ENCODE measurements around the gene CCDC92.

- no peak for TF ChIP-seq ZNF565 (CRISPR knock-in tag; conservative IDR thresholded peaks at IDR 0.05; ENCODE audit: low read depth)
- no peak for TF ChIP-seq ESRRG (CRISPR knock-in tag; IDR thresholded peaks at IDR 0.05)
- no peak for TF ChIP-seq ARNTL (CRISPR knock-in tag; IDR thresholded peaks at IDR 0.05; ENCODE audit: borderline replicate concordance, low read depth)
- TF ChIP-seq, protein P1, sequence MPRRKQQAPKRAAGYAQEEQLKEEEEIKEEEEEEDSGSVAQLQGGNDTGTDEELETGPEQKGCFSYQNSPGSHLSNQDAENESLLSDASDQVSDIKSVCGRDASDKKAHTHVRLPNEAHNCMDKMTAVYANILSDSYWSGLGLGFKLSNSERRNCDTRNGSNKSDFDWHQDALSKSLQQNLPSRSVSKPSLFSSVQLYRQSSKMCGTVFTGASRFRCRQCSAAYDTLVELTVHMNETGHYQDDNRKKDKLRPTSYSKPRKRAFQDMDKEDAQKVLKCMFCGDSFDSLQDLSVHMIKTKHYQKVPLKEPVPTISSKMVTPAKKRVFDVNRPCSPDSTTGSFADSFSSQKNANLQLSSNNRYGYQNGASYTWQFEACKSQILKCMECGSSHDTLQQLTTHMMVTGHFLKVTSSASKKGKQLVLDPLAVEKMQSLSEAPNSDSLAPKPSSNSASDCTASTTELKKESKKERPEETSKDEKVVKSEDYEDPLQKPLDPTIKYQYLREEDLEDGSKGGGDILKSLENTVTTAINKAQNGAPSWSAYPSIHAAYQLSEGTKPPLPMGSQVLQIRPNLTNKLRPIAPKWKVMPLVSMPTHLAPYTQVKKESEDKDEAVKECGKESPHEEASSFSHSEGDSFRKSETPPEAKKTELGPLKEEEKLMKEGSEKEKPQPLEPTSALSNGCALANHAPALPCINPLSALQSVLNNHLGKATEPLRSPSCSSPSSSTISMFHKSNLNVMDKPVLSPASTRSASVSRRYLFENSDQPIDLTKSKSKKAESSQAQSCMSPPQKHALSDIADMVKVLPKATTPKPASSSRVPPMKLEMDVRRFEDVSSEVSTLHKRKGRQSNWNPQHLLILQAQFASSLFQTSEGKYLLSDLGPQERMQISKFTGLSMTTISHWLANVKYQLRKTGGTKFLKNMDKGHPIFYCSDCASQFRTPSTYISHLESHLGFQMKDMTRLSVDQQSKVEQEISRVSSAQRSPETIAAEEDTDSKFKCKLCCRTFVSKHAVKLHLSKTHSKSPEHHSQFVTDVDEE (CRISPR knock-in tag; IDR thresholded peaks at IDR 0.05): no peak
- no peak for TF ChIP-seq PPARA (CRISPR knock-in tag; IDR thresholded peaks at IDR 0.05; ENCODE audit: borderline replicate concordance)
- TF ChIP-seq ZFP3 (CRISPR knock-in tag; IDR thresholded peaks at IDR 0.05): no peak
- no peak for TF ChIP-seq PATZ1 (CRISPR knock-in tag; IDR thresholded peaks at IDR 0.05; ENCODE audit: borderline replicate concordance)
- no peak for TF ChIP-seq CSRNP3 (CRISPR knock-in tag; IDR thresholded peaks at IDR 0.05)
- no peak for TF ChIP-seq ZNF8 (CRISPR knock-in tag; IDR thresholded peaks at IDR 0.05)
- no peak for TF ChIP-seq TCF4 (CRISPR knock-in tag; IDR thresholded peaks at IDR 0.05; ENCODE audit: borderline replicate concordance)
- TF ChIP-seq CSDC2 (CRISPR knock-in tag; IDR thresholded peaks at IDR 0.05): no peak
Observed at GRCh38 chr12:124007826-124008570, 35.4 kb upstream of the CCDC92 start.
